Measurements from ENCODE around the gene RANBP9. TPM values are rescaled to one million over a fixed set of nuclear protein-coding genes. Genes with fewer than 3 reads are reported as not detected.

Gene RANBP9
- total RNA-seq, 1 experiment from 2014 or later = 73.8 TPM

DNA sequence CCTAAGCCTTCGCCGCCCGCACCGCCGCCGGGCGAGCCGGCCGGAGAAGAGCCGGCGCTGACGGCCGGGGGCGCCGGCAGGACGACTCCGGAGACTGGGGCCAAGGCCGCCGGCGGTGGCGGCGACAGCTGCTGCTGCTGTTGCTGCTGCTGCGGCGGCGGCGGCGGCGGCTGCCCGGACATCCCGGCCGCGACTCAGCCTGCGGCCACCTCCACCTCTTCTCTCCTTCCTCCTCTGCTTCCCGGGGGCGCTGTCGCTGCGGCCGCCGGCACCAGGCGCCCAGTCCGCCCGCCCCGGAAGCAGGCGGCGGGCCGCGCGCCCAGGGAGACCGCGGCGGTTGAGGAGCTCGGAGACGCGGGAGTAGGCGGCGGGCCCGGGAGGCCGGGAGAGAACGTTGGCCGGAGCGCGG, 307 bp downstream of the RANBP9 start:
- ChIA-PET CTCF (interaction anchor here (1.2 kb wide), 1 partner anchor 83 kb away, joined by 3 read pairs; no protein-coding TSS in a partner anchor), POLR2A (ENCODE audit: unreplicated experiment) (interaction anchor here (0.7 to 0.8 kb wide), 3 partner anchors 71 to 304 kb away, joined by 3 to 6 read pairs (median 3); no protein-coding TSS in a partner anchor)
- Histone ChIP-seq H3K27ac (peak overlapping the region; percentile 51; the same call in 1 of the 2 replicates), H2AFZ (no peak overlapping the region), H3K4me2 (no peak overlapping the region; the same call in 1 of the 2 replicates), H3K79me2 (ENCODE audit: low read depth) (peaks cover 50% of the 10 kb centered on the region), H3K4me3 (peak overlapping the region; percentile 57; the same call in 1 of the 2 replicates), H3K27me3 (ENCODE audit: insufficient read depth, low read depth) (no peaks in the 10 kb centered on the region), H3K9me3 (ENCODE audit: insufficient read depth, low read depth) (no peaks in the 10 kb centered on the region), H3K9me2 (ENCODE audit: insufficient read depth) (no peaks in the 10 kb centered on the region), H4K20me1 (ENCODE audit: insufficient read depth) (peaks cover 36% of the 10 kb centered on the region), H3K36me3 (ENCODE audit: low read depth) (peaks cover 5% of the 10 kb centered on the region; the same call in 1 of the 2 replicates), H3K4me1 (replicated peaks; ENCODE audit: insufficient read depth) (peaks cover 55% of the 10 kb centered on the region), H3F3A (ENCODE audit: insufficient read depth, low read depth) (peaks cover 45% of the 10 kb centered on the region)
- no peak for DNase-seq
- TF ChIP-seq, protein P1, sequence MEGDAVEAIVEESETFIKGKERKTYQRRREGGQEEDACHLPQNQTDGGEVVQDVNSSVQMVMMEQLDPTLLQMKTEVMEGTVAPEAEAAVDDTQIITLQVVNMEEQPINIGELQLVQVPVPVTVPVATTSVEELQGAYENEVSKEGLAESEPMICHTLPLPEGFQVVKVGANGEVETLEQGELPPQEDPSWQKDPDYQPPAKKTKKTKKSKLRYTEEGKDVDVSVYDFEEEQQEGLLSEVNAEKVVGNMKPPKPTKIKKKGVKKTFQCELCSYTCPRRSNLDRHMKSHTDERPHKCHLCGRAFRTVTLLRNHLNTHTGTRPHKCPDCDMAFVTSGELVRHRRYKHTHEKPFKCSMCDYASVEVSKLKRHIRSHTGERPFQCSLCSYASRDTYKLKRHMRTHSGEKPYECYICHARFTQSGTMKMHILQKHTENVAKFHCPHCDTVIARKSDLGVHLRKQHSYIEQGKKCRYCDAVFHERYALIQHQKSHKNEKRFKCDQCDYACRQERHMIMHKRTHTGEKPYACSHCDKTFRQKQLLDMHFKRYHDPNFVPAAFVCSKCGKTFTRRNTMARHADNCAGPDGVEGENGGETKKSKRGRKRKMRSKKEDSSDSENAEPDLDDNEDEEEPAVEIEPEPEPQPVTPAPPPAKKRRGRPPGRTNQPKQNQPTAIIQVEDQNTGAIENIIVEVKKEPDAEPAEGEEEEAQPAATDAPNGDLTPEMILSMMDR (conservative IDR thresholded peaks at IDR 0.05) = no peak
- no peak for TF ChIP-seq EZH2 (IDR thresholded peaks at IDR 0.05; ENCODE audit: low read depth)
- intact Hi-C loops (cut with micrococcal nuclease; ENCODE audit: unreplicated experiment) = loop anchor here (1.0 to 10.0 kb wide), 5 partner anchors 55 to 163 kb away; partner anchors contain the start of gene MCUR1
- BruUV-seq (replicated peaks) = no TSS peak

DNA sequence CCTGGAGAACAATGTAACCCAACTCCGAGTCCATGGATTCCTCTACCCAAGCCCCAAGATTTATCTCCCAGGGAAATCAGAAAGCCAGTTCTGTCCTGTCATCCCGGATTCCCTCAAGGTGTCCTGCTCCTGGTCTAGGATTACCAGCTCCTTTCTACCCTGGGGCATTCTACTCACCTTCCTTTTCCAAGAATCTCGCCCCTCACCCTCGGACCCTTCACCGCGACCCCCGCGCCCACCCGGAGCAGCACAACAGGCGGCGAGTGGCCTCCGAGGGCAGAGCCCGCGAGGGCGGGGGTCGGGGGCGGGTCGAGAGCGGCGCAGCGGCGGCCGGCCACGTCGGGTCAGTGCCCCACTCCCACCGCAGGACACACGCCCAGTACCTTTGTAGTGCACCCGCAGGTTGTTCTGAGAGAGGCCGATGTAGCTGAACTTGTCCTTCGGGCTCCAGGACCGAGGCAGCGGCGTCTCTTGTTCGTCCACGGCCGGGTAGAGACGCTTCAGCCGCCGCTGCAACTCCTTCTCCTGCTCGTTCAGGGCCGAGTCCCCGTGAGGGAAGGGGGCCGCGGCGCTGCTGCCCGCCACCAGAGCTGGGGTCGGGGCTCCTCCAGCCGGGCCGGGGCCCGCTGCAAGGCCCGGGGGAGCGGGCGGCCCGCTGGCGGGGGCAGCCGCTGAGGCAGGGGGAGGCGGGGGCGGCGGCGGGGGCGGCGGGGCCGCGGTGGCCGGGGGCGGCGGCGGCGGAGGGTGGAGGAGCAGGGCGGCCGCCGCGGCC, 897 bp downstream of the RANBP9 start:
- peaks cover 49% of the 10 kb centered on the region for H3K4me1 ChIP-seq (replicated peaks; ENCODE audit: insufficient read depth)
- CTCF ChIA-PET = interaction anchor here (1.2 kb wide), 1 partner anchor 84 kb away, joined by 3 read pairs; no protein-coding TSS in a partner anchor
- TF ChIP-seq, protein P1 (conservative IDR thresholded peaks at IDR 0.05) = no peak
- no peak for TF ChIP-seq EZH2 (IDR thresholded peaks at IDR 0.05; ENCODE audit: low read depth)
- H4K20me1 ChIP-seq (ENCODE audit: insufficient read depth) = peaks cover 36% of the 10 kb centered on the region
- H3K4me2 ChIP-seq = peak overlapping the region; percentile 98
- H3K4me3 ChIP-seq = peak overlapping the region; percentile 81
- H3F3A ChIP-seq (ENCODE audit: insufficient read depth, low read depth) = peaks cover 39% of the 10 kb centered on the region
- no peaks in the 10 kb centered on the region for H3K9me3 ChIP-seq (ENCODE audit: insufficient read depth, low read depth)
- peak in 1 of 2 experiments; percentile 65 for DNase-seq
- intact Hi-C loops (cut with micrococcal nuclease; ENCODE audit: unreplicated experiment) = loop anchor here (1.0 to 10.0 kb wide), 5 partner anchors 56 to 164 kb away; partner anchors contain the start of gene MCUR1
- no peaks in the 10 kb centered on the region for H3K9me2 ChIP-seq (ENCODE audit: insufficient read depth)
- H3K36me3 ChIP-seq (ENCODE audit: low read depth) = peaks cover 5% of the 10 kb centered on the region; the same call in 1 of the 2 replicates
- no peaks in the 10 kb centered on the region for H3K27me3 ChIP-seq (ENCODE audit: insufficient read depth, low read depth)
- peaks cover 56% of the 10 kb centered on the region for H3K79me2 ChIP-seq (ENCODE audit: low read depth)
- peak overlapping the region; percentile 64 for H3K27ac ChIP-seq
- POLR2A ChIA-PET (ENCODE audit: unreplicated experiment) = interaction anchor here (0.7 to 1.5 kb wide), 2 partner anchors 55 to 72 kb away, joined by 3 to 8 read pairs; no protein-coding TSS in a partner anchor
- BruUV-seq (replicated peaks) = TSS peak; percentile 32
- H2AFZ ChIP-seq = peak overlapping the region; percentile 43; the same call in 1 of the 2 replicates
